ENCODE results near the gene HOXD13.

- no peak for TF ChIP-seq POLR2AphosphoS5 (IDR thresholded peaks at IDR 0.05; ENCODE audit: low read depth, low read length)
- TF ChIP-seq TAF1 (IDR thresholded peaks at IDR 0.05; ENCODE audit: borderline replicate concordance, insufficient read depth, low read length): no peak
- no peak for TF ChIP-seq REST (IDR thresholded peaks at IDR 0.05; ENCODE audit: insufficient read depth in 1 of 2, low read depth in 2 of 2, low read length in 2 of 2)
- no peak for TF ChIP-seq SIN3A (IDR thresholded peaks at IDR 0.05; ENCODE audit: borderline replicate concordance, insufficient read depth, low read length)
These were observed 28.1 kb downstream of the HOXD13 start for GRCh38 chr2:176120364-176121189.

Data from PFSK-1 (cell line).